Osteoblast (primary cell): ENCODE measurements around the gene THBS1. TPM values are rescaled to one million over a fixed set of nuclear protein-coding genes. Genes with fewer than 3 reads are reported as not detected.

ENCODE experiments used
- DNase-seq: peaks from one replicate; pipeline ENCODE4 v3.0.0; 2011; ENCODE audit warnings: low spot score, mixed read lengths; ENCODE audit not compliant: insufficient read length; ENCODE audit errors: missing footprints
- H2AFZ ChIP-seq: 2 replicates; pipeline ENCODE4 v1.6.0; 2011; ENCODE audit warnings: mild to moderate bottlenecking, low read length
- H3K27ac ChIP-seq: 2 replicates; pipeline ENCODE4 v1.5.1; 2011; ENCODE audit warnings: mild to moderate bottlenecking, low read depth, low read length, moderate library complexity
- H3K27me3 ChIP-seq: 2 replicates; pipeline ENCODE4 v1.6.0; 2012; ENCODE audit warnings: mild to moderate bottlenecking, control low read depth, inconsistent platforms, low read length, moderate library complexity; ENCODE audit not compliant: insufficient read depth
- H3K36me3 ChIP-seq: 2 replicates; pipeline ENCODE4 v1.5.1; 2011; ENCODE audit warnings: mild to moderate bottlenecking, low read length, control low read depth, moderate library complexity; ENCODE audit not compliant: insufficient read depth
- H3K4me1 ChIP-seq: 2 replicates; pipeline ENCODE4 v1.5.1; 2011; ENCODE audit warnings: mild to moderate bottlenecking, low read length, control low read depth, moderate library complexity; ENCODE audit not compliant: insufficient read depth
- H3K4me2 ChIP-seq: 2 replicates; pipeline ENCODE4 v1.6.0; 2011; ENCODE audit warnings: mild to moderate bottlenecking, low read length; ENCODE audit not compliant: insufficient read depth
- H3K4me3 ChIP-seq: fragments of 200-600 bp; sonication (generic); 3 replicates; pipeline ENCODE4 v1.5.1; 2012; ENCODE audit warnings: mild to moderate bottlenecking, low read length, inconsistent platforms; ENCODE audit not compliant: insufficient read depth
- H3K79me2 ChIP-seq: 2 replicates; pipeline ENCODE4 v1.6.0; 2012; ENCODE audit warnings: mild to moderate bottlenecking, low read length, control low read depth, inconsistent platforms; ENCODE audit not compliant: insufficient read depth
- H3K9me3 ChIP-seq: 2 replicates; pipeline ENCODE4 v1.5.1; 2011; ENCODE audit warnings: low read depth, low read length, control low read depth
- H4K20me1 ChIP-seq: 2 replicates; pipeline ENCODE4 v1.6.0; 2012; ENCODE audit warnings: mild to moderate bottlenecking, low read length, control low read depth; ENCODE audit not compliant: insufficient read depth
- total RNA-seq: library from RNA; depleted of rRNA; stranded (reverse); fragments of >200 nt; gene quantifications from 2 replicates; pipeline ENCODE4 v1.2.3, GENCODE V29; 2012
- TF ChIP-seq, protein P1 (sequence below): IDR thresholded peaks from 2 replicates; pipeline ENCODE4 v1.5.1; 2011; ENCODE audit warnings: mild to moderate bottlenecking, low read depth, low read length, moderate library complexity; ENCODE audit errors: extremely low read depth

The THBS1 gene
- total RNA-seq, 1 donor: 8,941 TPM

GRCh38 chr15:39575180-39575579 is 5.7 kb upstream of the THBS1 start:
- Histone ChIP-seq H3K4me3 (no peak overlapping the region), H4K20me1 (no peaks in the 10 kb centered on the region), H3K79me2 (no peaks in the 10 kb centered on the region), H2AFZ (no peak overlapping the region), H3K27me3 (no peaks in the 10 kb centered on the region), H3K36me3 (no peaks in the 10 kb centered on the region), H3K4me2 (no peak overlapping the region), H3K9me3 (no peaks in the 10 kb centered on the region), H3K4me1 (peaks cover 31% of the 10 kb centered on the region), H3K27ac (no peak overlapping the region)
- TF ChIP-seq, protein P1, sequence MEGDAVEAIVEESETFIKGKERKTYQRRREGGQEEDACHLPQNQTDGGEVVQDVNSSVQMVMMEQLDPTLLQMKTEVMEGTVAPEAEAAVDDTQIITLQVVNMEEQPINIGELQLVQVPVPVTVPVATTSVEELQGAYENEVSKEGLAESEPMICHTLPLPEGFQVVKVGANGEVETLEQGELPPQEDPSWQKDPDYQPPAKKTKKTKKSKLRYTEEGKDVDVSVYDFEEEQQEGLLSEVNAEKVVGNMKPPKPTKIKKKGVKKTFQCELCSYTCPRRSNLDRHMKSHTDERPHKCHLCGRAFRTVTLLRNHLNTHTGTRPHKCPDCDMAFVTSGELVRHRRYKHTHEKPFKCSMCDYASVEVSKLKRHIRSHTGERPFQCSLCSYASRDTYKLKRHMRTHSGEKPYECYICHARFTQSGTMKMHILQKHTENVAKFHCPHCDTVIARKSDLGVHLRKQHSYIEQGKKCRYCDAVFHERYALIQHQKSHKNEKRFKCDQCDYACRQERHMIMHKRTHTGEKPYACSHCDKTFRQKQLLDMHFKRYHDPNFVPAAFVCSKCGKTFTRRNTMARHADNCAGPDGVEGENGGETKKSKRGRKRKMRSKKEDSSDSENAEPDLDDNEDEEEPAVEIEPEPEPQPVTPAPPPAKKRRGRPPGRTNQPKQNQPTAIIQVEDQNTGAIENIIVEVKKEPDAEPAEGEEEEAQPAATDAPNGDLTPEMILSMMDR: no peak
- DNase-seq: no peak

- no peak overlapping the region for H2AFZ ChIP-seq
- no peak for DNase-seq
- TF ChIP-seq, protein P1: no peak
These were observed 1.9 kb upstream of the THBS1 start for GRCh38 chr15:39578851-39579486.

GRCh38 chr15:39579487-39580116 is 1.3 kb upstream of the THBS1 start:
- Histone ChIP-seq H4K20me1 (peaks cover 34% of the 10 kb centered on the region), H3K36me3 (peaks cover 31% of the 10 kb centered on the region), H3K9me3 (no peaks in the 10 kb centered on the region), H3K4me3 (peak overlapping the region; percentile 84), H2AFZ (no peak overlapping the region), H3K79me2 (peaks cover 31% of the 10 kb centered on the region), H3K4me2 (peak overlapping the region; percentile 90), H3K4me1 (peaks cover 23% of the 10 kb centered on the region), H3K27me3 (no peaks in the 10 kb centered on the region), H3K27ac (peak overlapping the region; percentile 100)
- TF ChIP-seq, protein P1: no peak
- DNase-seq: peak; percentile 81

More at GRCh38 chr15:39578851-39579486, 1.9 kb upstream of the THBS1 start:
- Histone ChIP-seq H3K9me3 (no peaks in the 10 kb centered on the region), H3K36me3 (peaks cover 25% of the 10 kb centered on the region), H3K27ac (peak overlapping the region; percentile 100), H3K27me3 (no peaks in the 10 kb centered on the region), H3K79me2 (peaks cover 27% of the 10 kb centered on the region), H4K20me1 (peaks cover 28% of the 10 kb centered on the region), H3K4me3 (peak overlapping the region; percentile 84), H3K4me2 (peak overlapping the region; percentile 90), H3K4me1 (peaks cover 26% of the 10 kb centered on the region)

DNA sequence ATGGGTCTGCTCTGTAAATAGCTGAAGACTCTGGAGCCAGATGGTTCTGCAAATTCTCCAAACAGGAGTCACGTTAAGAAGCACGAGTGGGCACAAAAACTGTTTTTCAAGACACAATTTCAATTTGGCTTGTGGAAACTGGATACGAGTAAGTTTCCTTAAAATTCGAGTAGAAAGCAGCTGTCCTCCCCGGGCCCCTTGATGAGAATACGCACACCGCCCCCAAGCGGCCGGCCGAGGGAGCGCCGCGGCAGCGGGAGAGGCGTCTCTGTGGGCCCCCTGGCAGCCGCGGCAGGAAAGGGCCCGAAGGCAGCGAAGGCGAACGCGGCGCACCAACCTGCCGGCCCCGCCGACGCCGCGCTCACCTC is 778 bp upstream of the THBS1 start:
- H3K9me3 ChIP-seq: no peaks in the 10 kb centered on the region
- peaks cover 39% of the 10 kb centered on the region for H4K20me1 ChIP-seq
- H3K4me2 ChIP-seq: peak overlapping the region; percentile 90
- H3K27ac ChIP-seq: peak overlapping the region; percentile 100
- TF ChIP-seq, protein P1: peak; percentile 88
- H2AFZ ChIP-seq: no peak overlapping the region
- H3K27me3 ChIP-seq: no peaks in the 10 kb centered on the region
- H3K79me2 ChIP-seq: peaks cover 32% of the 10 kb centered on the region
- H3K36me3 ChIP-seq: peaks cover 36% of the 10 kb centered on the region
- peak overlapping the region; percentile 84 for H3K4me3 ChIP-seq
- H3K4me1 ChIP-seq: peaks cover 23% of the 10 kb centered on the region
- DNase-seq: peak; percentile 90
